ENCODE results near the gene PLCB1.
"Not testable (repeated sequence)": the region's sequence is repeated elsewhere in the genome, so short reads cannot be mapped to it uniquely, and the experiment has no call there.

Gene PLCB1

DNA sequence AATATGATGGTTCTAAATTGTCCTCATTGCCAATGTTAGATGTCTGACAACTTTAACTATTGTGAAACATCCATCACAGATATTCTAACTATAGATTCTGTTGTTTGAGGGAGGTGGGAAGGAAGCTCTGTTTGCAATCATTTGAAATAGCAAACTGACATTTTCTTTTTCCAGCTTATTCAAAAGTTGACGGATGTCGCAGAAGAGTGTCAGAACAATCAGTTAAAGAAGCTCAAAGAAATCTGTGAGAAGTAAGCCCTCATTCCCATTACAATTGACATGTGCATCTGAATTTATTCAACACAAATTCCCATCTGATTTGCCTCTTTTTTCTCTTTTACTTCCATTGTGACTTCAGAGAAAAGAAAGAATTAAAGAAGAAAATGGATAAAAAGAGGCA lies 656.2 kb downstream of the PLCB1 start:
- DNase-seq (ENCODE audit: low spot score): no peak

DNA sequence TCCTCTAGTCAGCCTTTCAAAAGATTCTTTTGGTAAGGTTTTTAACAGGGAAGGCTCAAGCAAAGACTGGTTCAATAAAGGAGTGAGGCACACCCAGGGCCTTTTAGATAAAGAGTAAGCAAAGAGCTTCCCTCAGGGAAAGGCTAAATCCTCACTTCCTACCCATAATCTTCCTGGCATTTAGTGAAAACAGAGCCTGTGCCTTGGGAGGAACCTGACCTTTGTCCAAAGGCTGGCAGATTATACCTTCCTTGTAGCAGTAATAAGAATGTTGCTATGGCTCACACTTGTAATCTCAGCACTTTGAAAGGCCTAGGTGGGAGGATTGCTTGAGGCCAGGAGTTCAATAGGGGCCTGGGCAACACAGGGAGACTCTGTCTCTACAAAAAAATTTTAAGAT lies 656.8 kb downstream of the PLCB1 start:
- no peak for DNase-seq (ENCODE audit: low spot score)

DNA sequence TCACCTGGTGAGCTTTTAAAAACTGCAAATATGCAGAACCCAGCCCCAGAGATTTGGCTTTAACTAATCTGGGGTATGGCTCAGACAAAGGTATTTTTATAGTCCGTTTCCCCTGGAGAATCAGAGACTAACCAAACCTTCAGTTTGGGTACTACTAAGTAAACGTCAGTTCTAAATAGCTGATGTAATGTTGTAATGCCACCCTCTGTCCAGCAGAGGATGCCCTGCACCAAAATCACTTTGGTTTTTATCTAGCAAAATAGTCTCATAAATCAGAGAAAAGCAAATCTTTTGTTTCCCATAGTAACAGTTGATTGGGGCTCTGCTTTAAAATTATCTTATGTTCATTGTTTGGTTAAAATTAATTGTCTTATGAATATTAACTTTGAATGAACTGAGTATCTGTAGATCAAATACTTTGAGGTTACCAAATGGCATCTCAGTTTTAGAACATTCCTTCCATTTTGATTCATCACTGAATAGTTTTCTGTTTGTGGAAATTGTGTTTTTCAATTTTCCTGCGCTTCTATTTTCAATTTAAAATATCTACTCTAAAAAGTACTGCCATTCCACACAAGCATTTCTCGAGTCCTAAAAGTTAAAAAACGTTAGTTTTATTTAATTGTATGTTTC lies 658.5 kb downstream of the PLCB1 start:
- DNase-seq (ENCODE audit: low spot score): peak; percentile 49

DNA sequence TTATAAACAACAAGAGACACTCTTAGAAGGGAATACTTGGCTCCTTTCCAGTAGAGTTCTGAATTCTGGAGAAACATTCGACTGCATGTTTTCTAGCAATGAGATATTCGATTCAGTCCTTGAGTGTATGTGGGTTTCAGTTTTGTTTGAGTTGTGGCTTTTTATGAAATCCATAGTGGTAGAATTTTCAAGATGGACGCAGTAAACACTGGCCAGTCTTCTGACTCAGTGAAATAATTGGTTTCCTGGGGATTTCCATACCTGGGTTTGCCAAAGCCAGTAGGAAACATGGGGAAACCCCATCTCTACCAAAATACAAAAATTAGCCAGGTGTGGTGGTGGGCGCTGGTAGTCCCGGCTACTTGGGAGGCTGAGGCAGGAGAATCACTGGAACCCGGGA lies 663.3 kb downstream of the PLCB1 start:
- no peak for DNase-seq (ENCODE audit: low spot score)

DNA sequence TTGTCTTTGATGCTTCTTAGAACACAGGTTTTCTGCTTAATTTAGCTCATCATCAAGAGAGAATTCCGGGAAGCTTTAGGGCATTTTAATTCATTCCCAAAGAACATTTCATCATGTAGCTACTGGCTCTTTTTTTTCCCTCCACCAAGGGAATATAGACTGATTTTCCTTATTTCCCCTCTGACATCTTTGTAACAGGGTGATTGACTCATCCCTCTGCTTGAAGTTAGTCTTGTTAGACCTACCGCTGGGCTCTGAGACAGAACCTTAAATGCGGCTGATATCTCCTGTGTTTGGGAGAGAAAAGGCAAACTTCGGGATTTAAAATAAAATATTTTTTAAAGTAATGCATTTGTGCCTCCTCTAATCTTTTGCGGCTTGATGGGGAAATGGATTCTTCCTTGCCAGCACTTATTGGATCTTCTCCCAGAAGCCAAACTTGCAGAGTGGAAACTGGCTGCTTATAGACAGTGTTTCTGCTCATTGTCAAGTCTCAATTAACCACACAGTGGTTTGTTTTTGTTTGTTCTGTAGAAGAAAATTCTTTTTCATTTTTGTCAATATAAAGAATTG lies 664.1 kb downstream of the PLCB1 start:
- no peak for DNase-seq (ENCODE audit: low spot score)

DNA sequence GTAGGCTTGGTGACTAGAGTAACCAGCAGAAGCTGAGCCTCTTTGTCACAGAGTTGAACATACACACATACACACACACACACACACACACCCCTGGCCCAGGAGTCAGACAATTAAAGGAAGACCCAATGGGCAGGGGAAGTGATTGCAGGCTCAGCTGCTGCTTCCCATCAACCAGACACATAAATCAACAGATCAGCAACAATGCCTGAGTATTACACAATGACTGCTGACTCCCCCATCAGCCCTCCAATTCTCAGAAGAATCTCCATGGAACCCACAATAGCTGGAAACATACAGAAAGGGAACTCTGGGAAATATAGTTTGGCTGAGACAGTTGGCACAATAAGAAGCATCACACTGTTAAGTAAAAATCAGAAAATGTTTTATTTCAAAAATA lies 666.4 kb downstream of the PLCB1 start:
- DNase-seq (ENCODE audit: low spot score): no peak

DNA sequence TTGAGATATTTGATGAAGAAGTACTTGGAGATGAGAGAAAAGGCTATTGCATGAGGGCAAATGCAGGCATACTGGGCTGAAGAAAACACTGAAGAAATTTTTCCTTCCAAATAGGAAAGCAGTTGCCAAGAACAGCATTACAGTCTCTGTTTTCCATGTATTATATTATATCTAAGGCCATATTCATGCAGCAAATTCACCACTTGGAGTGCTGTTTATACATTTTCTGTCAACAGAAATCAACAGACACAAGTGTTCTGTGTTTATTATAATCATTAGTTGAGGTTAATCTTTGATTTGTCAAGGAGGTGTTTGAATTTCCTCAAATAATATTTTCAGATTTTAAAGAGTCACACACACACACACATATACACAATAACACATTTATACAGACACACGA lies 668.0 kb downstream of the PLCB1 start:
- DNase-seq (ENCODE audit: low spot score): no peak

DNA sequence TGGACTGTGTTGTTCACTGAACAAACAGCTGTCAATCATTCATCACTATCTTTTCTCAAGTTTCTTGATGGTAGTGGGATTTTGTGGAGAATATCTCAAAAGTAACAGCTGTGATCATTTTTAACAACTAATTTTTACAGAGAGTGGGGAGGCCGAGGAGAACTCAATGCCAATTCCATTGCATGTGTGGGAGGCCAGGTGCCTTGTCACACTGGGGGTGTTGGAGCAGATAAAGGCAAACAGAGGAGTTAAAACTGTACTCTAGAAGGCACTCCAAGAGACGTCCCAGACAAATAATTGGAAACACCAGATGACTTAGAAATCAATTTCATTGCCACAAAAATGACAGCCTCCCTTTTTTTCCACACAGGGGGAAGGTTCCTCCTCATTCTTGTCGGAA lies 669.6 kb downstream of the PLCB1 start:
- DNase-seq (ENCODE audit: low spot score): no peak

DNA sequence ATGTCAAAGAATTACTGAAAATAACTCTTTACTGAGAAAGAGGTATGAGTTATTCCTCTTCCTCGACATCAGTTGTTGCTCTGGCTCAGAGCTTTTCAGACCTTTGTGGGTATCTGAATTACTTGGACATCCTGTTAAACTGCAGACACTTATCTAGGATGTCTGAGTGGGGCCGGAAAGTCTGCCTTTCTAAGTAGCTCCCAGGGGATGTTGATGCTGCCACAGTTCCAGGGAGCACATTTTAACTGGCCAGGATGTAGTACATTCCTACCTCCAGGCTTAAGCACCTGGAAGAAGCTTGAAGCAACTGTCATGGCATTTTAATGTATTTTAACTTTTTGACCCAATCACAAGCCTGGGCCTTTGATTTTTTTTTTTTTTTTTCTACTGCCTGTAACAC lies 671.0 kb downstream of the PLCB1 start:
- no peak for DNase-seq (ENCODE audit: low spot score)

DNA sequence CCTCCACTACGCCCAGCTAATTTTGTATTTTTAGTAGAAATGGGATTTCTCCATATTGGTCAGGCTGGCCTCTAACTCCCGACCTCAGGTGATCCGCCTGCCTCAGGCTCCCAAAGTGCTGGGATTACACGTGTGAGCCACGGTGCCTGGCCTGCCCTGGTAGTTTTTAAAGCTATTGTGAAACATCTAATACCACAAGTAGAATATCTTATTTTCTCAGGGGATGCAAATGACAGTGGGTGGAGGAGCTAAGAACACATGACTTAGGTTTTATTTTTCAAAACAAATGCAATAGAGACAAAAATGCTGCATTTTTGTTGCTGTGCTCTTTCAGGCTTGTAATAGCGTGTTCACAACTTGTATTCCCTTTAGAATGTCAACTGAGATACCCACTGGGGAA lies 671.9 kb downstream of the PLCB1 start:
- no peak for DNase-seq (ENCODE audit: low spot score)

DNA sequence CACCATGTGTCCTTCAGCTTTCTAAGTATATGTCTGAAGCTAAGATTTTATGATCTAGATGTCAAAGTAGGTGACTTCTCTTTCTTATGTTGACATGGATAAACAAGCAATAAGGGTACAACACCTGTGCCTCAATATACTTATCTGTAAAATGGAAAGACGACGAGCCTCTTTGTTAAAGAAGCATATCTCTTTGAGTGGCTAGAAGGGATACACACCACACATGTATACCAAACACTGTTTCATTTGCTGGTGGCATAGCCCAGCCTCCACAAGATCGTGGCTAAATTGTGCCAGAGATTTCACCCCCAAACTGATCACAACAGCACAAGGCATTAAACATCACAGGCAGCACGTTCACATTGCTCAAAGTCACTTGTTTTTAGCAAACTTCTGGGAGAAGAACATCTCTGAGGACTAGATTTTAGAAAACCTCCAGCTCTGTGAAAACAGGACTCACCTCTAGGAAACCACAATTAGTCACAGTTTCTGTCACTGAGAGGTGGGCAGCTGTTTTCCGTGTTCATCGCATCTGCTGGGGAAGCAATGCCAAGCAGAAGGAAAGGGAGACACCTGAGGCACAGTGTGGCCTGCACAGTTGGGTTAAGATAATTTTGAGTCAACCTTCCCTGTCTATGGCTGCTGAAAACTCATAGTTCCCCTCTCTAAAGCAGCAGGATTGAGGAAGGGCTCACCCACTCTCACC lies 673.8 kb downstream of the PLCB1 start:
- no peak for DNase-seq (ENCODE audit: low spot score)

DNA sequence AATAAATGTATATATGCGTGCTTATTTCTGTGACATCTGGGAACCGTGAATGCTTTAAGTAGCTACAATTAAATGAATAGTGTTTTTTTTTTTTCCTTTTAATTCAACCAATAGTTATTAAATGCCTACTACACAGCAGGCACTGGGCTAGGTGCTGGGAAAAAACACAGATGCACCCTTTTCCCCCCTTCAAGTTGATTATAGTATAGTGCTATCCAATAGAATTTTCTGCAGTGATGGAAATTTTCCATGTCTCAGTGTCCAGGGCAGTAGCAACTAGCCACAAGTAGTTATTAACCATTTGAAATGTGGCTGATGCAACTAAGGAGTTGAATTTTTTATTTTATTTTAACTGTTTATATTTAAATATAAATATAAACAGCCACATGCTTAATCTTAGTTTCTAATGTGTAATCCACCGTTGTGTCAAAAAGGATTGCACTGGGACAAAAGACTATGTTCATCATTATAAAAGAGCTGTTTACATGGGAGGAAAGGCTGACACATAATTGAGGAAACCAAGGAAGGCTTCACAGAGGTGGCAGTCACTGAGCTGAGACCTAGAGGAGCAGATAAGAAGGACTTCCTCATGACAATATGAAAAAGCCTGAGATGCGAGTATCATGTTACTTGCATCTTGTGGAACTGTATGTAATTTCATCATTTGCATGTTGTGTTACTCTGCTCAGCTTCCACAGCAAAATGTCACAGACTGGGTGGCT lies 675.6 kb downstream of the PLCB1 start:
- no peak for DNase-seq (ENCODE audit: low spot score)

DNA sequence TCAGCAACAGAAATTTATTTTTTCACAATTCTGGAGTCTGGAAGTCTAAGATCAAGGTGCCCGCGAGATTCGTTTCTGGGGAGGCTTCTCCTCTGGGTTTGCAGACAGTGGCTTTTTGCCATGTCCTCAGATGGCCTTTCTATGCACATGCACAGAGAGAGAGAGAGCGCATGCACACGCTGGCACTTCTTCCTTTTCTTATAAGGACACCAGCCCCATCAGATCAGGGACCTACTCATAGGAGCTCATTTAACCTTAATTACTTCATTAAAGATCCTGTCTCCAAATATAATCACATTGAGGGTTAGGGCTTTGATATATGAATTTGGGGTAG lies 676.1 kb downstream of the PLCB1 start:
- no peak for DNase-seq (ENCODE audit: low spot score)

DNA sequence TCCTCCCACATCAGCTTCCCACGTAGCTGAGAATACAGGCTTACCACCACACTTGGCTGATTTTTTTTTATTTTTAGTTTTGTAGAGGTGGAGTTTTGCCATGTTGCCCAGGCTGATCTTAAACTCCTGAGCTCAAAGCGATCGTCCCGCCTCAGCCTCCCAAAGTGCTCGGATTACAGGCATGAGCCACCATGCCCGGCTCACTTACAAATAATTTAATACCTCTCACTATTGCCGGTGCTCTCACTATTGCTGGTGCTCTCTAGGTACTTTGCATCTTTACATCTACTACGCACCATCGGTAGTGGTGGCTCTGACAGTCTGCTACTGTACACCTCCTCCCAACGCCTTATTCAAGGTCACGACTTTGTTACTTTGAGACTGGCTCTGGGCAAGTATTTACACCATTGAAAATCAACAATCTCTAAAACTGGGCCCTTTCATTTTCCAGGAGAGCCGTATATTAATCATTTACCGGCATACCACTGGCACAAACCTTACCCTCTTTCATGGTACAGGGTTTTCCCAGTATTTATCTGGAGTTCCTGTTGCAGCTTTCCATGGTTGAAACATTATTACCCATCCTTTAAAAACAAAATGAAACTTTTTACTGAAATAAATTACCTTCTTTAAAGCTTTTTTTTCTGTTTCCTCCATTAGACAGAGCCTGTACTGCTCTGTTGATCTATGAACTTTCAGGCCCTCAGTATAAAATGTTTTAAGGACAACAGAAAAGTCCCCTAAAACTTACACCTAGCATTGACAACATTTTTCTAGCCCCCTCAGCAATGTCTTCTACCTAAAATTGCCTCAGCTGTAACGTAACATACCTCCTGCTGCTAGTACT lies 677.3 kb downstream of the PLCB1 start:
- no peak for DNase-seq (ENCODE audit: low spot score)

DNA sequence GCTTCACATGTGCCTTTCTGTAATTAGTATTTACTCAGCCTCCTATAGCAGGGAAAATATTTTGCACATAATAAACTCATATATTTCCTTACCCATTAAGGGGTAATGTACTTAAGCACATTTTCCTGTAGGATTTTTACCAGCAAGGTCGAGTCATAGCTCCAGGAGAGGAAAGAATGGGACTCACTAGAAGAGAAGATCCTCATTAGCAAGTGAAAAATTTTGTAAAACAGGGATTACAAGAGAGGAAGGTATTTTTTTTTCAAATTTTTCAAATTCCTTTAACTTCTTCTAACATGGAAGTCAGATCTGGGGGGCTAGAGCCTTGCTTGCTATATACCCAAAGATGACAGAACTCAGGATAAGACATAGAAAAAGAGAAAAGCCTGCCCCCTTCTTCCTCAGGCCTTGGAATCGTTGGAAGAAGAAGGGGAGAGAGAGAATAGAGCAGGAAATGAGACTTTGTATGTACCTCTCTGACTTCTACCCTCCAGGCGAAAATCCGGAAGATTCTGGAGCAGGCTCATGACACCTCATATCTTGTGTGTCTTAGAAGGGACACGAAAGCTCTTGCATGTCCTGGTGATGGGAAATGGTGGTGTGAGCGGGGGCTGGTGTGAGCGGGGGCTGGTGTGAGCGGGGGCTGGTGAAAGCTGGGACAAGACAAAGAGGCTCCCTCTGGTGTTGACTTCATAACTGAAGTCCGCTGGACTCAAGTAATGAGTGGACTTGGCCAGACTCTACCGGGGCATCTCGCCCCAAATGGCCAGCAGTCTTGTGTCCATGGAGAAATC lies 679.9 kb downstream of the PLCB1 start:
- DNase-seq (ENCODE audit: low spot score): no peak

DNA sequence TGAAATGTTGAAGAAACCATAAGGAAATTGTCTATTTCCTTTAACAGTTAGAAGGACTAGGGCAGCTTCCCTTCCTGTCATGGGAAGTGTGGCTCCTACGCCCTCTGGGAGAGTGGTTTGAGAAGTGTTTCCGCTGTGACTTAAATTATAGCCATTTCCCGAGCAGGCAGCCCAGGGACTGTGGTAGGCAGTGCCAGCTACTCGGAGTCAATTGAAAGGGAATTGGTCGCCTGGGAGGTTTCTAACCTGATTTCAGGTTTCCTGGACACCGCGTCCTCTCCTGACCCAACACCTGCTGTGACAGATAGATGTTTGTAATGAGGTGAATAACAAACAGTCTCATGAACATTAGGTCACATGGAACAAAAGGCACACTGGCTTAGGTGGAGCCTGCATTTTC lies 680.8 kb downstream of the PLCB1 start:
- no peak for DNase-seq (ENCODE audit: low spot score)

DNA sequence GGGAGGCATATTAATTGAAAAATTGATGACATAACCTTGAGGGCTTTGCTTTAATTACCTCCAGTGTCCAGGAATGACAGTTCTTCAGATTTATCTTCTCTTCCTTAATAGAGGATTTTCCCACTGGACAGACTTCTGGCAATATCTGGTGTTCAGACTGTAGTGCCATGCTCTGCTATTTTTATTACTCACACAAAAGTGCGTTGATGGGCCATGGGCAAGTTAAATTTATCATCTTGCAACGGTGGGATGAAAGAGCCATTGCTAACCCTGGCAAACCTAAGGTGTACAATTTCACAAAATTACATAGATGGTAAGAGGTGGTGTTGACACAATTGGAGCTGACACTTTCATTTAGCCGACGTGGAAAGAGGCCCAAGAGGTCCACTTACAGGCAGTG lies 683.1 kb downstream of the PLCB1 start:
- DNase-seq (ENCODE audit: low spot score): no peak

DNA sequence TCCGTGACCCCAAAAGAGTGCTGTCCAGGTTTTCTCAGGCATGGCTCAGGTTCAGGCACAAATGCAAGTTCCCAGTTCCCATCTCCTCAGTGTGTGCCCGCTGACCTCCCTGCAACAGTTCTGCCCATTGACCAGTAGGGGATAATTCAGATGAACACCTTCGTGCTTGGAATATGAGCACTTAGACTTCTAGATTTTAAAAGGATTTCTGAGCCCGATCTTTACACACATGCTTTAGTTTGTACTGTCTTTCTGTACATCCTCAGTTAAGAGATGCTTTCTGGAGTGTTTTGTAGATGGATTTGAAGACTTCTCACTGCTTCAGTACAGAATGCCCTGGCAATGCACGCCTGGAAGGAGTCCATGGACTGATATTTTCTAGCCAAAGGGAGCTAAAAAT lies 697.2 kb downstream of the PLCB1 start:
- no peak for DNase-seq (ENCODE audit: low spot score)

DNA sequence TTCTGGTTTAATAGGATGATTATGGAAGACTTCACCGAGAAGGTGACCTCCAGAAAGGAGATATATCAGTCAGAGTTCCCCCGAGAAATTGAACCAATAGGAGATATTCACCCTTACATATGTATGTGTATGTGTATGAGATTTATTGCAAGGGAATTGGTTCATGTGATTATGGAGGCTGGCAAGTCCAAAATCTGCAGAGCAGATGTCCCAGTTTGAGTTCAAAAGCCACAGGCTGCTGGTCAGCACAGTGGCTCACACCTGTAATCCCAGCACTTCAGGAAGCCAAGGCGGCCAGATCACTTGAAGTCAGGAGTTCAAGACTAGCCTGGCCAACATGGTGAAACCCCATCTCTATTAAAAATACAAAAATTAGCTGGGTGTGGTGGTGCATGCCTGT lies 702.2 kb downstream of the PLCB1 start:
- not testable (repeated sequence) for DNase-seq (ENCODE audit: low spot score)

DNA sequence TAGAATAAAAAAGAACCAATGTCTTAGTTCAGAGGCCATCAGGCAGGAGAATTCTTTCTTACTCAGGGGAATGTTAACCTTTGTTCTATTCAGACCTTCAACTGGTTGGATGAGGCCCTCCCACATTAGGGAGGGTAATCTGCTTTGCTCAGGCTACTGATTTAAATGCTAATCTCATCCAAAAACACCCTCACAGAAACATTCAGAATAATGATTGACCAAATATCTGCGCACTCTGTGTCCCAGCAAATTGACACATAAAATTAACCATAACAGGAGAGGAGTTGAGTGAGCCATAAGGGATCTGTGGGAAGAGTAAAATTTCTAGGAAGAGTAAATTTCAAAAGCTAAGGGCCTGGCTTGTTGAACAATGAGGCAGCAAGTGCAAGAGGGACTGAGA lies 702.8 kb downstream of the PLCB1 start:
- no peak for DNase-seq (ENCODE audit: low spot score)

DNA sequence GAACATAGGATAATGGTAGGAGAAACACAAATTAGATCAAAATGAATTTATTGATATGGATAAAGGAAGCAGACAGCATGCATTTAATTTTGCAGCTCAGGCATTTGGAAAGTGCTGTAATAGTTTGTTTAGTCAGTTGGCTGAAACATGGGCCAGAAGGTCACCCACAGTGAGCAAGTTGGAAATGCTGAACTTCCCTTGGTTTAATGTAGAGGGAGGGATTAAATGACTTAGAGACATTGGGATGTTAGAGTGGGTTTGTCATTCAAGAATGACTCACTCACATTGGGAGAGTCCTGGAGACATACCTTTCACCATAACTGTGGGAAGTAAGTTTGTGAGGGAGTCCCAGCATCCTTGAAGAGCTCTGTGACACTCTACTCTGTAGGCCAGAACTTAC lies 705.3 kb downstream of the PLCB1 start:
- DNase-seq (ENCODE audit: low spot score): no peak

DNA sequence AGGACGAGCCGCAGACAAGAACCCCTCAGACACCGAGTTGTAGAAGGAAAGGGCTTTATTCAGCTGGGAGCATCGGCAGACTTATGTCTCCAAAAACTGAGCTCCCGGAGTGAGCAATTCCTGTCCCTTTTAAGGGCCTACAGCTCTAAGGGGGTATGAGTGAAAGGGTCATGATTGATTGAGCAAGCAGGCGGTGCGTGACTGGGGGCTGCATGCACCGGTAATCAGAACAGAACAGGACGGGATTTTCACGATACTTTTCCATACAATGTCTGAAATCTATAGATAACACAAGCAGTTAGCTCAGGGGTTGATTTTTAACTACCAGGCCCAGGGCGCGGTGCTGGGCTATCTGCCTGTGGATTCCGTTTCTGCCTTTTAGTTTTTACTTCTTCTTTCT lies 710.5 kb downstream of the PLCB1 start:
- DNase-seq (ENCODE audit: low spot score): no peak

All from D341Med (cell line).